ENCODE data around the gene CYP4F11.

CYP4F11 gene

DNA sequence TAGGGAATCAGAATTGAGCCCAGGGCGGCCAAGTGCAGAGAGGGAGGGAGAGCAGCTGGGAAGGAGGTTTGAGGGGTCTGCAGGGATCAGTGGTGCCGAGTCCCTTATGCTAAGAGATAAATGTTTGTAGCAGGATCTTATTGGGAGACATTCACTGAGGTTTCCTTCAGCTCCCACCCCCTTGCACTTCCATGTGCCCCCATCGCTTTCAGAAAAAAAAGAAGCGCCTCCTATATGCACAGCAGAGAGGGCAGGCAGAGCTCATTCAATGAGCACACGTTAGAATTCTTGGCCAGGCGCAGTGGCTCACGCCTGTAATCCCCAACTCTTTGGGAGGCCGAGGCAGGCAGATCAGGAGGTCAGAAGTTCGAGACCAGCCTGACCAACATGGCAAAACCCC, 64.5 kb downstream of the CYP4F11 start:
- H3K9me3 ChIP-seq (ENCODE audit: control insufficient read depth, low read depth, low read length) = peaks cover 42% of the 10 kb centered on the region
- no peaks in the 10 kb centered on the region for H3K4me1 ChIP-seq (ENCODE audit: control insufficient read depth, low read depth, low read length)
- no peak overlapping the region for H3K27ac ChIP-seq (ENCODE audit: low read length)
- H3K9ac ChIP-seq (ENCODE audit: low read length) = no peak overlapping the region
- no peak overlapping the region for H3K4me3 ChIP-seq (ENCODE audit: low read length)
- H3K27me3 ChIP-seq (ENCODE audit: control insufficient read depth, insufficient read depth, low read length) = no peaks in the 10 kb centered on the region
- H3K36me3 ChIP-seq (ENCODE audit: control insufficient read depth, low read depth, low read length) = no peaks in the 10 kb centered on the region

DNA sequence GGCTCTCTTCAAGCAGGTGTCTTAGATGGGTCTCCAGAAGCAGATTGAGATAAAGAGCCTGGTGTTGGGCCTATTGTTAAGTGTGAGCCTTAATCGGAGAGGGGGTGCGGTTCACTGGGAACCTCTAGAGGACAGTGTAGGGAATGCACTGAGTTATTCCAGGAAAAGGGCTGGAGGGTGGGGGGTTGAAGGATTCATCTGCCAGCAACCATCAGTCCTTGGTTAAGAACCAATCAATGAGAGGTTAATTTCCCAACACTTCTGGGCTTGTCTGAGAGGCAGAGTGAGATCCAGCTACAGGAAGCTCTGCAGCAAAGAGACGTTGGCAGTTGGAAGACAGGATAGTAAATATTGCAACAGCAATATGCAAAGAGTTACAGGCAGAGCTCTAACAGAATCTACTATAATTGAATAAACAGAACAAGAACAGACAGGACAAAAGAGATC, 65.2 kb downstream of the CYP4F11 start:
- no peaks in the 10 kb centered on the region for H3K4me1 ChIP-seq (ENCODE audit: control insufficient read depth, low read depth, low read length)
- no peak overlapping the region for H3K4me3 ChIP-seq (ENCODE audit: low read length)
- no peak overlapping the region for H3K27ac ChIP-seq (ENCODE audit: low read length)
- no peaks in the 10 kb centered on the region for H3K27me3 ChIP-seq (ENCODE audit: control insufficient read depth, insufficient read depth, low read length)
- peaks cover 40% of the 10 kb centered on the region for H3K9me3 ChIP-seq (ENCODE audit: control insufficient read depth, low read depth, low read length)
- no peaks in the 10 kb centered on the region for H3K36me3 ChIP-seq (ENCODE audit: control insufficient read depth, low read depth, low read length)
- H3K9ac ChIP-seq (ENCODE audit: low read length) = no peak overlapping the region

DNA sequence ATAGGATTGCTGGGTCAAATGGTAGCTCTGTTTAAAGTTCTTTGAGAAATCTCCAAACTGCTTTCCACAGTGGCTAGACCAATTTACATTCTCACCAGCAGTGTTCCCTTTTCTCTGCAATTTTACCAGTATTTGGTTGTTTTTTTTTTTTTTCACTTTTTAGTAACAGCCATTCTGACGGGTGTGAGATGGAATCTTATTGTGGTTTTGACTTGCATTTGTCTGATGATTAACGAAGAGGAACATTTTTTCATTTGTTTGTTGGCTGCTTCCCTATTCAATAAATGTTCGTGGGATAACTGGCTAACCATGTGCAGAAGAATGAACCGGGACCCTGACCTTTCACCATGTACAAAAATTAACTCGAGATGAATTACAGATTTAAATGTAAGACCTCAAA, 67.7 kb downstream of the CYP4F11 start:
- H3K27ac ChIP-seq (ENCODE audit: low read length) = no peak overlapping the region
- H3K4me1 ChIP-seq (ENCODE audit: control insufficient read depth, low read depth, low read length) = no peaks in the 10 kb centered on the region
- no peaks in the 10 kb centered on the region for H3K27me3 ChIP-seq (ENCODE audit: control insufficient read depth, insufficient read depth, low read length)
- no peak overlapping the region for H3K9ac ChIP-seq (ENCODE audit: low read length)
- H3K36me3 ChIP-seq (ENCODE audit: control insufficient read depth, low read depth, low read length) = no peaks in the 10 kb centered on the region
- H3K9me3 ChIP-seq (ENCODE audit: control insufficient read depth, low read depth, low read length) = peaks cover 42% of the 10 kb centered on the region
- no peak overlapping the region for H3K4me3 ChIP-seq (ENCODE audit: low read length)

DNA sequence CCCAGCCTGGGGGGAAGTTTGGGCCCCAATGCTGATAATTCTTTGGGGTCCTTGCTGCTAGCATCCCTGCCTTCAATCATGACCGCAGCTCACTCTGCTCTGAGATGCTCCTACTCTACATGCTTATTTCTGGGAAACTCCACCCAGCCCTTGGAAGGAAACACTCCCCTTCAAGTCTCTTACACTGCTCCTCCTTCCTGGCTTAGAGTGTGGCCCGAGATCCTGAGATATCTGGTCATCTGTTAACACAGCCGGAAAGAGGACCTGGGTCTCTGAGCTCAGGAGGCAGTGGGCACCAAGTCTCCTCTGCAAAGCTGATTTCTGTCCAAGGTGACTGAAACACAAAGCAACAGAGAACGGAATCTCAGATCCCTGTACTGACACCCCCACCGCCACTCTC, 69.5 kb downstream of the CYP4F11 start:
- Histone ChIP-seq H3K27ac (ENCODE audit: low read length) (no peak overlapping the region), H3K9me3 (ENCODE audit: control insufficient read depth, low read depth, low read length) (peaks cover 53% of the 10 kb centered on the region), H3K27me3 (ENCODE audit: control insufficient read depth, insufficient read depth, low read length) (no peaks in the 10 kb centered on the region), H3K36me3 (ENCODE audit: control insufficient read depth, low read depth, low read length) (no peaks in the 10 kb centered on the region), H3K4me1 (ENCODE audit: control insufficient read depth, low read depth, low read length) (no peaks in the 10 kb centered on the region), H3K4me3 (ENCODE audit: low read length) (no peak overlapping the region), H3K9ac (ENCODE audit: low read length) (no peak overlapping the region)

DNA sequence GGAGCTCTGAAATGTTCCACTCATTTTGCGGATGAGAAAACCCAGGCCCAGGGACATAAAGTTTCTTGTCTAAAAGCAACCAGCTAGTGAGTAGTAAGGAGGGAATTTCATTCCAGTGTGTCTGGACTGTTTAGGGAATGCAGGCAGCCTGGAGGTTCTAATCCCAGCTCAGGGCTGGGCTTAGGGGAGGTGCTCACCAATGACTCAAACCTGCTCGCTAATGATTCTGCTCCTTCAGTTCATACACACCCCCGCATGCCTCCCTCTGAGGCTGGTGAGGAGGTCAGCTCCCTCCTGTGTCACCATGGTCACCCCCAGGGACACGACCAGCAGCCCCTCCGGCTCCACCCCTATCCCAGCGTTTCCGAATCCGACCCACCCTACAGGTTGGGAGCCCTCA, 71.1 kb downstream of the CYP4F11 start:
- Histone ChIP-seq H3K4me1 (ENCODE audit: control insufficient read depth, low read depth, low read length) (no peaks in the 10 kb centered on the region), H3K27me3 (ENCODE audit: control insufficient read depth, insufficient read depth, low read length) (no peaks in the 10 kb centered on the region), H3K27ac (ENCODE audit: low read length) (no peak overlapping the region), H3K9ac (ENCODE audit: low read length) (no peak overlapping the region), H3K36me3 (ENCODE audit: control insufficient read depth, low read depth, low read length) (no peaks in the 10 kb centered on the region), H3K9me3 (ENCODE audit: control insufficient read depth, low read depth, low read length) (peaks cover 52% of the 10 kb centered on the region), H3K4me3 (ENCODE audit: low read length) (no peak overlapping the region)

DNA sequence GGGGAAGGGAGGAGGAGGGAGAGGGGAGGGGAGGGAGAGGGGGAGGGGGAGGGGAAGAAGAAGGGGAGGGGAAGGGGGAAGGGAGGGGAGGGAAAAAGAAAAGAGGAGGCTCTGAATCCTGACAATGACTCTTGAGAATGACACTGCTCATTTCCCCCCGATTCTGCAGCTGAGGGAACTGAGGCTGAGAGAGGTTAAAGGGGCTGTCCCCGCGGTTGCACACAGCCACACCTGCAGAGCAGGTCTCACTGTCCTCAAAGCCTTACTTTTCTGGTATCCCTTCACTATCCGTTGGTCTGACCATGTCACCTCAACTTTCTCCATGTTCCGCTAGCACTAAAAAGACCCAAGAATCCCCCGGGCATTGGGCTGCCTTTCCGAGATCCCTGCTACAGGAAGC, 71.9 kb downstream of the CYP4F11 start:
- Histone ChIP-seq H3K27ac (ENCODE audit: low read length) (no peak overlapping the region), H3K27me3 (ENCODE audit: control insufficient read depth, insufficient read depth, low read length) (no peaks in the 10 kb centered on the region), H3K4me1 (ENCODE audit: control insufficient read depth, low read depth, low read length) (no peaks in the 10 kb centered on the region), H3K9me3 (ENCODE audit: control insufficient read depth, low read depth, low read length) (peaks cover 56% of the 10 kb centered on the region), H3K4me3 (ENCODE audit: low read length) (no peak overlapping the region), H3K9ac (ENCODE audit: low read length) (no peak overlapping the region), H3K36me3 (ENCODE audit: control insufficient read depth, low read depth, low read length) (no peaks in the 10 kb centered on the region)

Measured in iPS-18a (cell line).